ENCODE data around the gene ARFGAP3.
A peak's percentile ranks its signal among the peaks of the same experiment; 100 is the strongest.
"Not testable (repeated sequence)": the region's sequence is repeated elsewhere in the genome, so short reads cannot be mapped to it uniquely, and the experiment has no call there.

Gene ARFGAP3

GRCh38 chr22:42799061-42799460 lies 58.0 kb downstream of the ARFGAP3 start:
- DNase-seq (ENCODE audit: low read depth in 1 of 2, low spot score in 1 of 2) = no peak

DNA sequence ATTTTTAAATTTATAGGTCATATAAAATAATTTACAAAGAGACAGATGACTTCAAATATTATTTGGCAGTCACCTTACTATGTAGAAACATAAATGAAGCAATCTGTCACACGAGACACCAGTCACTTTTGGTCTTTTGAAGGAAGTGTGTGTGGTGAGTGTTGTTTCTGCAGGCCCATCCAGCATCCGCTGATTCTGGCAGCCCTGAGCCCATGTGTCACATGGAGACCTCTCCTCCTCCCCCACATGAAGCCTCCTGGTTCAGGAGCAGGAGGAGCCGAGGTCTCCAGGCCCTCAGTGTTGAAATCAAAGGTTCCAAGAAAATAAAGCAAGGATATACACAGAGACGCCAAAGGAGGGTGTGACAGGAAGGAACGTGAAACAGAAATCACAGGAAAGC lies 60.1 kb downstream of the ARFGAP3 start:
- no peak for DNase-seq (ENCODE audit: low read depth in 1 of 2, low spot score in 1 of 2)

DNA sequence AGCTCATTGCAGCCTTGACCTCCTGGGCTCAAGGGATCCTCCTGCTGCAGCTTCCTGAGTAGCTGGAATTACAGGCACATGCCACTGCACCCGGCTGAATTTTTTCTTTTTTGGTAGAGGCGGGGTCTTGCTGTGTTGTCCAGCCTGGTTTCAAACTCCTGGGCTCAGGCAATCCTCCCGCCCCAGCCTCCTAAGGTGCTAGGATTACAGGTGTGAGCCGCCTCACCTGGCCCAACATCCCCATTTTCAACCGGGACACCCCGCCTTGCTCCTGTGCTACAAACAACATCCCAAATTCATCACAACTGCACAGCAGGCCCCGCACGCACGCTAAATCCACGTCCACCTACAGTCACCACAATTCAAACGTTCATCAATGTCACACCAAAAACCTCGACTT lies 61.0 kb downstream of the ARFGAP3 start:
- no peak for DNase-seq (ENCODE audit: low read depth in 1 of 2, low spot score in 1 of 2)

DNA sequence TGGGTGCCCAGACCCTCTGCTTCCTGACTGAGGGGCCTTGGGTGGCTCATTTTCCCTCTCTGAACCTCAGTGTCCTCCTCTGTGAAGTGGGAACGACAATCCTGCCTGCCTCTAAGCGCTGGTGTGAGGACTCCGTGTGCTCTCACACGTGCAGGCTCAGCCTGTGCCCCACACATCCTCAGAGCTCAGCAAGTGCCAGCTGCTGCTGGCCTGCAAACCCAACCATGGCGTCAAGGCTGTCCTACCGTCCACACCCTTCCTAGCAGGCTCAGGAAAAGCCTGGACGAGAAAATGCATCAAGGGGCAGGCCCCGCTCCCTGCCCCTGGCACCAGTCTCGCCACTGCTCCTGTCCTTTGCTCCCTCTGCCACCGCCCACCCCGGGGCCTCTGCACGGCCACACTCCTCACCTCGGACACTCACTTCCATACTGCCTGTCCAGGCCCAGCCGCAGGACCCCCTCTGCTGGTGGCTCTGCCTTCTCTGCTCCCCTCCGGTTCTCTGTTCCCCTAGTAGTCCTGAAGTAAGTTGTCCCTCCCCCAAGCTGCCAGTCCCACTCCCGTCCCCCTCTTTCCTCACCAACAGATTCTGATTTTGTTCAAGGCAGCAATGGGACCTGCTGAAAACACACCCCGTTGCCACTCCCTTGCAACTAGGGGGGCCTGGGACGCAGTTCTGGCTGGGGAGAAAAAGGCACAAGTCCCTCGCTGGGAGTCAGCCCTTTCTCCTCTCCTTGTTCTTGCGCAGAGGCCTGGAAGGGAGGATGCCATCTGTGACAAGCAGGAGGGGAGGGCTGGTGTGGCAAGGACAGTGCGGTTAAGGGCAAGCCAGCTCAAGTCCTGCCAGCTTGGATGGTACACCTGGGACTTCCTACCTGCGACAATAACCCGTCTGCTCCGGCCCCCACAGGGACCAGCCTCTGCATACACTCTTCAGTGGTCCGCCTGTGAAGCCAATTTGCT lies 62.2 kb downstream of the ARFGAP3 start:
- DNase-seq (ENCODE audit: low read depth in 1 of 2, low spot score in 1 of 2) = no peak

DNA sequence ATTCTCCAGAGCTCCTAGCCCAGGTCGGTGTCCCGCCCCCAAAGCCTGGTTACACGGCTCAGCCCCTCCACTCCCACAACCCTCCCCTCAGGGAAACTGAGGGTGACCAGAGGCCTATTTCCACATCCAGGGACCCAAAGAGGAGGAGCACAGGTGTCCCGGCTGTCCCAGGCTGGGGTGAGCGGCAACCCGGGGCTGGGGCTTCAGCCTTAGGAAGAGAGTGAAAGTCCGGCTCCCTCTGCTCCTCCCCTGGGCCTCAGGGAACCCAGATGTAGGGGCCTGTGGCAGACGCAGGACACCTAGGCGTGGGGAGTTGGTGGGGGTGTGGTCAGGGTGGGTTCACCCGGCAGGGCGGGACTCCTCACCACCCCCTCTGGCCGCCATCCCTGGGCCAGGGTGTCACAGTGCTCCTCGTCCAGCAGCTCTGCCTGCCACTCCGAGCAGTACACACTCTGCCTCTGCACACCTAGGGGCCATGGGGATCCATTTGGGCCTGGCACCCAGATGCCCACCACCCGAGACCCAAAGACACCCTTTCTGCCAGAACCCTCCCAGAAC lies 63.1 kb downstream of the ARFGAP3 start:
- DNase-seq (ENCODE audit: low read depth in 1 of 2, low spot score in 1 of 2) = no peak

GRCh38 chr22:42792909-42793847 lies 63.9 kb downstream of the ARFGAP3 start:
- DNase-seq (ENCODE audit: low read depth in 1 of 2, low spot score in 1 of 2) = no peak

DNA sequence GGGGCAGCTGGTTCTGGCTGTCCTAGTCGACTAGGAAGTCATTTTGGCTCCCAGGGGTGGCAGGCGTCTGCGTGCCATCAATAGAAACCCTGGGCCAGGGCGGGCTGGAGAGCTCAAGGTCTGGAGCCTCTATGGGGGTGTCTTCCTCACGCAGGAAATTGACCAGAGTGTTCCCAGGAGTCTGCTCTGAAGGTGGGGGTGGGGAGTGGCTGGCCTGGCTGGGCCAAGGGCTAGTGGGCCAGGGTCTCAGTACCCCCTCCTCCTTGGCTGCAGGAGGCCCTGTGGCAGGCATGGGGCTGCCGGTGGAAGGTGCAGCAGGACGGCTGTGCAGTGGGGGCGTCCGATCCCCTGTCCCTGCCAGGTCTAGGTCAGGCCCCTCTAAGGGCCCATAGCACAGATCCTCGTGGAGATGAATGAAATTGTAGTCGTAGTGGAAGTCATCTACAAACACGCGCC lies 64.6 kb downstream of the ARFGAP3 start:
- no peak for DNase-seq (ENCODE audit: low read depth in 1 of 2, low spot score in 1 of 2)

DNA sequence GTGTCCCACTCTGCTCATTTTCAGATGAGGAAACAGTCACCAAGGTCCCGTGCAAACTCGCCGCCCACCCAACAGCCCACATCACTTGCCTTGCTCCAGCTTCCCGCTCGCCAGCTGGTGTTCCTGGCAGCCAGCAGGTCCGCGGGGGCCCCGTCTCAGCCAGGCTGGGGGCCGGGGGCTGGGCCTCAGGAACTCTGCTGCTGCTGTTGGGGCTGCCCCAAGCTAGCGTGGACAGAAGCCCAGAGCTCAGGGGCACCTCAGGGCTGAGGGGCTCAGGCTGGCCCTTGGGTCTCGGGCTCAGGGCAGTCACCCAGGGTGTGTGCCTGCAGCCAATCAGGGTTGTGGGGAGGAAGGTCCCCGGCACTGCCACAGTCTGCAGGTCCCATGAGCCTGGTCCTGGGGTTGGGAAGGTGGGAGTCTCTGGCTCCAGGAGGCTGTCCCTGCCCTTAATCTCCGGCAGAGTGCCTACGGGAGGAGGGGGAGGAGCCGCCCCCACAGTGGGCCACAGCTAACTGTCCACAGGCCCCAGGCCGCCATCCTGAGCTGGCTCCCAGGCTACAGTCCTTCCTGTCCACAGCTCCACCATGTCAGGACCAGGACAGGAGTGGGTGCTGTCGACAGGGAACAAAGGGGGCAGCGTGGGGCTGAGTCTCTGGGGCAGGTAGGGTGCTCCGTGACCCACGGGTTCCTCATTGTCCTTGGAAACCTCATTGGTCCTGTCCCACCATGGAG lies 65.2 kb downstream of the ARFGAP3 start:
- no peak for DNase-seq (ENCODE audit: low read depth in 1 of 2, low spot score in 1 of 2)

DNA sequence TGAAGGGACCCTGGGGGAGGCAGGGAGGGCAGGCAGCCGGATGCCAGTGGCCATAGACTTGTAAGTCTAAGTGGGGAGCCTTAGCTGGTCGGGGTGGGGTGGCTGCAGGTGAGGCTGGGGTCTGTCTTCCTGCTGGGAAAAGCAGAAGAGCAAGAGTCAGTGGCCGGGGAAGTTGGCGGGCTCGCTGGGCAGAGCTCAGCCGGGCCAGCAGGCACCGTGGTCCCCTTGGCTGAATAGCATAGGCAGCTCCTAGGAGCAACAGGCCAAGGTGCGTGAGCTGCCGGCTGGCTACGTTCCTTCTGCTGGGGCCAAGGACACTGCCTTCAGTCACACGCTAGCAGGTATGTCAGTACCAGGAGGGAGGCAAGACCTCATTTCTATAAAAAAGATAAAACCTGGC lies 68.6 kb downstream of the ARFGAP3 start:
- DNase-seq (ENCODE audit: low read depth in 1 of 2, low spot score in 1 of 2) = no peak

DNA sequence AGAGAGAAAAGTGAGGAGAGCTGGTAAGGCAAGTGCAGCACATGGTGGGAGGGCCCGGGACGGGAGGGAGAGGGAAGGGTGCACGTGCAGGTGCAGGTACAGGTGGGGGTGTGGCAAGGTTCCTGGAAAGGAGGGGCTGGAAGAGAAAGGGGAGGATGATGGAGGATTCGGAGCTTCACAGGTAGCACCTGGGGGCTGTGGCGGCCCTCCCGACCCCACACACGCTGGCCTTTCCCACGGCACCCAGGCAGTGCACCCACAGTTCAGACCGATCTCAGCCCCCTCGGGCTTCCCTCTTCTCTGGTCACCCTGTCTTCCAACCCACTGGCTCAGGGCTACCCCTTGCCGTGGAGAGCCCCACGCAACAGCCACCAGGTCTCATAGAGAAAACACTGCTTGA lies 69.1 kb downstream of the ARFGAP3 start:
- DNase-seq (ENCODE audit: low read depth in 1 of 2, low spot score in 1 of 2) = no peak

DNA sequence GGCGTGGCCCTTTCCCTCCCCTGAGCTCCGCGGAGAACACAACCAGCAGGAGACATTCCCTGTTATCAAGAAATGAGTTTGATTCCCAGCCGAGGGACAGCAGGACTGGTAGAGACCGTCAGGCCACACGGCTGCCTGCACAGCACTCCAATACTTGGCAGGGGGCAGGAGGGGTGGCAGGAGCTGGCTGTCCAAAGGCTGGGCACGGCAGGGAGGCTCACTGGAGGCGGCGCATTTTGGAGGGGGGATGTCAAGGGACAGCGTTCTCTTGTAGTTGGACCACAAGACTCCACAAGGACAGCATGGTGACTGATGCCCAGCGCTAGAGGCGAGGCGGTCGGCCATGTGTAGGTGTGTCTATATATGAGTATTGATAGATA lies 69.7 kb downstream of the ARFGAP3 start:
- no peak for DNase-seq (ENCODE audit: low read depth in 1 of 2, low spot score in 1 of 2)

- no peak for DNase-seq (ENCODE audit: low read depth in 1 of 2, low spot score in 1 of 2)
Measured at GRCh38 chr22:42786606-42787356, 70.3 kb downstream of the ARFGAP3 start.

DNA sequence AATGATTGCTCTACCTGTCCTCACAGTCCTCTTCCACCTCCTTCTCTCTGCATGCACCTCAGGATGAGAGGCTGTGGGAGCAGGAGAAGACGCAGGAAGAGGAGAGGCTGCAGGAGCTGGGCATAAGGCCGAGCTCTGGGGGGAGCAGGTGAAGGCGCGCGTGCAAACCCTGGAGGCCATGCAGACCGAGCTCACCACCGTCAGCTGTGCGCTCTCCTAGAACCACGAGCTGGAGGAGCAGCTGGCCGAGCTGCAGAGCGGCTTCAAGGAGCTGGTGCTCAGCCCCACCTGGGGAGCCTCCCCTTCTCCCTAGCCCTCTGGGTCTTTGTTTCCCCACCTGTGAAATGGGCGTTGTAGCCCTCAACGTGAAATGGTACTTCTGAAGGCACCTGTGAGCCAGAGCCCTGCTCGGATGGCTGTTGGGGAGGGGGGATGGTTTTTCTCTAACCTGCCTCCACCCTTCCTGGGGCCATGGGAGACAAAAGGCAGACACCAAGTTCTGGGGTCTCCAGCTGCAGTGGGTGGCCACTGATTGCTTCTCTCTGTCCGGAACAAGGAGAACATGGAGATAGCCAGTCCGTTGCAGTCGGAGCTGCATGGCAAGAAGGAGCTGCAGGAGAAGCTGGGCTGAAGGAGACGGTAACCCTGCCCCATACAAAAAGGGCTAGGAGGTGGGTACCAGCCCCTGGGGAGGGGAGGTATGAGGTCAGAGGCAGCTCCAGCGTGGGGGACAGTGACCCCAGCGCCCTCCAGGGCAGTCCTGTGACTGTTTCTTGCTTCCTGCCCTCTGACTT lies 71.2 kb downstream of the ARFGAP3 start:
- no peak for DNase-seq (ENCODE audit: low read depth in 1 of 2, low spot score in 1 of 2)

DNA sequence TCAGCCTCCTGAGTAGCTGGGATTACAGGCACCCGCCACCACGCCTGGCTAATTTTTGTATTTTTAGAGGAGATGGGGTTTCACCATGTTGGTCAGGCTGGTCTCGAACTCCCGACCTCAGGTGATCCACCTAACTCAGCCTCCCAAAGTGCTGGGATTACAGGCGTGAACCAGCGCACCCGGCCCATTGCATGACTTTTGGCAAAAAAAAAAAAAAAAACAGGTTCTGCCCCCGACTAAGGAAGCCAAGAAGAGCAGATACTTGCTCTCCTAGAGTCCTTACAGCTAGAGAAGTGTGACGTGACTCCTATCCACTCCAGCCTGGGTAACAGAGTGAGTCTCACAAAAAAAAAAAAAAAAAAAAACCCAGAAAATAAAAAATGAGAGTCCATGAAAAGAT lies 74.8 kb downstream of the ARFGAP3 start:
- DNase-seq (ENCODE audit: low read depth in 1 of 2, low spot score in 1 of 2) = not testable (repeated sequence)

GRCh38 chr22:42780070-42780540 lies 77.0 kb downstream of the ARFGAP3 start:
- peak; percentile 6 to 54 for DNase-seq (ENCODE audit: low read depth in 1 of 2, low spot score in 1 of 2)

DNA sequence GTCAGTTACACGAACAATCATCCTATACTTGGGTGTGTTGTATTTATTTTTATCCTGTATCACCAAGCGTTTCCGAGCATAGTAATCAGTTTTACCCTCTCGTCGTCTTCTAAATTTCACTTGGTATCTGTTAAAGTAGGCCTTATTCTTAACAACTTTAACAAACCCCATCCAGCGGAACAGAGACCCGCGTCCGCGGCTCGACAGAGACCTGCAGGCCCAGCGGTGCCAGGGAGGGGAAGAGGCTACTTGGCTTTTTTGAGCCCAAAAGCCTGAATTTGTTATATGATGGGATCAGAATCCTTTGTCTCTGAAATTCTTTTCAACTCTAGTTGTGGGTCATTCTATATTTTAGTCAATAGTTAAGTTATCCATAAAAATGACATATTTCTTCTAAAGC lies 79.9 kb downstream of the ARFGAP3 start:
- DNase-seq (ENCODE audit: low read depth in 1 of 2, low spot score in 1 of 2) = no peak

- DNase-seq (ENCODE audit: low read depth in 1 of 2, low spot score in 1 of 2) = no peak
Measured at GRCh38 chr22:42773167-42773566, 83.9 kb downstream of the ARFGAP3 start.

- DNase-seq (ENCODE audit: low read depth in 1 of 2, low spot score in 1 of 2) = no peak
Measured at GRCh38 chr22:42772647-42773046, 84.4 kb downstream of the ARFGAP3 start.

DNA sequence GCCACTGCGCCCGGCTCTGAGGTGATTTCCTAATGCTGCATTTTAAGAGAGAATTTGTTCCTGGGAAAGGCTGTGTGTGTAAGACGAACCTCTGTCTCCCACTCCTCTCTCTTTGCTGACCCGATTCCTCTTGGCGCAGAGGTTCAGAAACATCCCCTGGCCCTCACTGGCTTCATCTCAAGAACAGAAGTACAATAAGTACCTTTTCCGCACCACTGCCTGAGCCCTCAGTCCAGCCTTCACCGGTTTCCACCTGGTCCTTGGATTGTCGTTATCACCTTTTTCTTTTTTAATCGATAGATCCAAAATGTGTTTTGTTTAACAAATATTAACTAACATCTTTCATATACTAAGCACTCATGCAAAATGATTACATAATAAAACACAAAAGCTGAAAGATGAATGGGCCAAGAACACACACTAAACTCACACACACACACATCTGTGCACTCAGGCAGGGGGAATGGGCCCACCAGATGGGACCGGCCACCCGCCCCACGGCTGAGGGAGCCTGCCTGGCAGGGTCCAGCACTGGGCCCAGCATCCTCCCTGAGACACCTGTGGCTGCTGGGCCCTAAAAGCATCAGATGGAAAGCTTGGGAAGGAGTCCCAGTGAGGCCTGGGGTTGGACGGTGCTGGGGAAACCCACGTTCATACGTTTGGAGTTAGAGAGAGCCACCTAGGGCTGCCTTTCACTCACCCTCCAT lies 86.0 kb downstream of the ARFGAP3 start:
- DNase-seq (ENCODE audit: low read depth in 1 of 2, low spot score in 1 of 2) = no peak

Data from activated CD4-positive, alpha-beta T cell treated with anti-CD3 and anti-CD28 coated beads, Interleukin-2, amount 50 U/mL, for 24 hours (primary cell).